Endothelial cell of umbilical vein (primary cell): ENCODE results near the gene RASAL2.

ENCODE experiments used
- CTCF ChIP-seq, 2 donors: IDR thresholded peaks; 1 replicate in 1 of 2; 2 replicates in 1 of 2; pipeline ENCODE4 v1.5.1; 2011; ENCODE audit warnings: low read length in 2 of 2, mild to moderate bottlenecking in 2 of 2, moderate library complexity in 2 of 2, control low read depth in 1 of 2, inconsistent platforms in 1 of 2, low read depth in 1 of 2; ENCODE audit not compliant: insufficient read depth in 1 of 2; ENCODE audit errors: extremely low read depth in 1 of 2
- EZH2 ChIP-seq: IDR thresholded peaks from 2 replicates; pipeline ENCODE4 v1.6.1; 2012; ENCODE audit warnings: borderline replicate concordance, low read depth, mild to moderate bottlenecking, moderate library complexity, low read length, inconsistent platforms; ENCODE audit not compliant: severe bottlenecking
- FOS ChIP-seq: IDR thresholded peaks from 2 replicates; pipeline ENCODE4 v1.6.1; 2011; ENCODE audit warnings: mild to moderate bottlenecking, low read length, moderate library complexity, borderline replicate concordance; ENCODE audit not compliant: insufficient read depth
- GATA2 ChIP-seq: IDR thresholded peaks from 2 replicates; pipeline ENCODE4 v1.7.0; 2011; ENCODE audit warnings: low read depth, mild to moderate bottlenecking, moderate library complexity, mixed read lengths, low read length; ENCODE audit not compliant: insufficient read length, insufficient read depth
- JUN ChIP-seq: IDR thresholded peaks from 2 replicates; pipeline ENCODE4 v1.6.1; 2011; ENCODE audit warnings: borderline replicate concordance, low read depth; ENCODE audit not compliant: insufficient read length, insufficient read depth
- MYC ChIP-seq: IDR thresholded peaks from one replicate; pipeline ENCODE4 v1.6.1; 2011; ENCODE audit warnings: mild to moderate bottlenecking, low read depth, low read length
- POLR2A ChIP-seq: IDR thresholded peaks from 2 replicates; pipeline ENCODE4 v1.6.1; 2012; ENCODE audit warnings: low read depth, mild to moderate bottlenecking, control low read depth, low read length
- POLR2AphosphoS5 ChIP-seq: IDR thresholded peaks from 2 replicates; pipeline ENCODE4 v1.6.1; 2012; ENCODE audit warnings: low read depth, mild to moderate bottlenecking, control low read depth, low read length, moderate library complexity; ENCODE audit not compliant: insufficient read depth
- TF ChIP-seq, protein P1 (sequence below): IDR thresholded peaks from 2 replicates; pipeline ENCODE4 v1.6.1; 2011; ENCODE audit not compliant: insufficient read depth, insufficient read length

DNA sequence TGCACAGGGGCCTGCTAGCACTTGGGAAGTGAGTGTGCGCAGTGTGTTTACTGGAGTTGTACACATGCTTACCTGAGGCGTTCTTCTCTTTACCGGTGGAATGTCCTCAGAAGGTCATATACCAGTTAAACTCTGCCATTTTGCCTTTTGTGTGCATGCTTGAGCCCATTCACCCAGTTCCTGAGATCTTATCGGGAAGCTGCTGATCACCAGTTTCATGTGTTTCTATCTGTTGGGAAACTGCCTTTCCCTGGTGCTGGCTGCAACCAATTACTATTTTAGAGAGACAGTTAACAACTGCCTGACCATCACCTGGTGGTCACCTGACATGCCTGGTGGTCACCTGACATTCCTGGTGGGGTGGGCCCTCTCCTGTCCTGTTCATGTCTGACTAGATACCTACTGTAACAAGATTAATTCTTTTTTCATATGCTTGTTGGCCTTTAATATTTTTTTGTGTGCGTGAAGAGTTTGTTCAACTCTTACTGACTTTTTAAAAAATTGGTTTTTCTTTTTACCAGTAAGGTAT, 137.0 kb downstream of the RASAL2 start:
- TF ChIP-seq CTCF (IDR thresholded peaks at IDR 0.05; ENCODE audit: extremely low read depth in 1 of 2, insufficient read depth in 1 of 2, low read depth in 1 of 2, low read length in 2 of 2) = no peak
- TF ChIP-seq, protein P1, sequence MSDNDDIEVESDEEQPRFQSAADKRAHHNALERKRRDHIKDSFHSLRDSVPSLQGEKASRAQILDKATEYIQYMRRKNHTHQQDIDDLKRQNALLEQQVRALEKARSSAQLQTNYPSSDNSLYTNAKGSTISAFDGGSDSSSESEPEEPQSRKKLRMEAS = no peak
- no peak for TF ChIP-seq JUN
- TF ChIP-seq FOS = no peak
- TF ChIP-seq POLR2AphosphoS5 = no peak
- no peak for TF ChIP-seq GATA2
- TF ChIP-seq MYC = no peak
- TF ChIP-seq POLR2A = no peak
- no peak for TF ChIP-seq EZH2
